H1 (cell line): Measurements from ENCODE around the gene CAV1. TPM values are rescaled to one million over a fixed set of nuclear protein-coding genes. Genes with fewer than 3 reads are reported as not detected.

ENCODE experiments used
- polyA plus RNA-seq, 7 experiments: library from polyadenylated mRNA; depleted of rRNA in 3 of 7; stranded (reverse) in 5 of 7; unstranded in 2 of 7; fragments of >200 nt in 5 of 7; fragments of 200-250 nt in 2 of 7; gene quantifications; 1 replicate in 5 of 7; 2 replicates in 1 of 7; 4 replicates in 1 of 7; pipeline versions ENCODE4 v1.2.1 to v1.2.3, GENCODE V29; 2011 to 2013; ENCODE audit warnings: missing spikeins in 2 of 7, mixed read lengths in 2 of 7
- total RNA-seq: library from RNA; stranded (reverse); fragmentation: NEBNext Ultra II Directional; extraction: Animal tissue kit (Norgen Biotek cat#: 25700); gene quantifications from 2 replicates; pipeline ENCODE4 v1.2.1, GENCODE V29; 2021
- TF ChIP-seq, protein P1 (sequence below): fragments of 300-600 bp; sonication (generic); IDR thresholded peaks from 2 replicates; pipeline ENCODE4 v1.7.1; 2012; ENCODE audit warnings: low read length, moderate library complexity, mild to moderate bottlenecking, inconsistent platforms; ENCODE audit not compliant: insufficient replicate concordance
- TF ChIP-seq, protein P2 (sequence below): IDR thresholded peaks from 2 replicates; pipeline ENCODE4 v1.6.1; 2011; ENCODE audit warnings: low read length, improper control_type of control experiment

Gene CAV1
- total and polyA plus RNA-seq, 2 of the 8 experiments (the other 6 are each of a cell fraction or from before 2014, with no cell fraction given), result 16.3 to 21.8 TPM

DNA sequence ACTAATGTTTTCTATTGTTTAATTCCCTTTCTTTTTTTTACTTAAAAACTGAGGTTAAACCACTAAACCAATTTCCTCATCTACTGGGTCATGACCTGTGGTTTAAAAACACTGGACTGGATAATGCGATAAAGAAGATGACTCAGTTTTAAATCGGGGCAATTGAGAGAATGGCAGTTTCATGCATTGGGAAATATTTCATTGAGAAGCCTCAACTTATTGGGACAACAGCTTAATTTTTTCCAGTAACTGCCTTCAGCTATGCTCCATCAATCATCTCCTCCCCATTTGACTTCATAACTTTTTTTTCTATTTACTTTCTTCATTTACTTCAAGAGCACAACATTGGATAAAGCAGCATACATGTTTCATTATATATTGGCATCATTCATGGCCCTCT lies 85.4 kb downstream of the CAV1 start (continued):
- TF ChIP-seq, protein P1, sequence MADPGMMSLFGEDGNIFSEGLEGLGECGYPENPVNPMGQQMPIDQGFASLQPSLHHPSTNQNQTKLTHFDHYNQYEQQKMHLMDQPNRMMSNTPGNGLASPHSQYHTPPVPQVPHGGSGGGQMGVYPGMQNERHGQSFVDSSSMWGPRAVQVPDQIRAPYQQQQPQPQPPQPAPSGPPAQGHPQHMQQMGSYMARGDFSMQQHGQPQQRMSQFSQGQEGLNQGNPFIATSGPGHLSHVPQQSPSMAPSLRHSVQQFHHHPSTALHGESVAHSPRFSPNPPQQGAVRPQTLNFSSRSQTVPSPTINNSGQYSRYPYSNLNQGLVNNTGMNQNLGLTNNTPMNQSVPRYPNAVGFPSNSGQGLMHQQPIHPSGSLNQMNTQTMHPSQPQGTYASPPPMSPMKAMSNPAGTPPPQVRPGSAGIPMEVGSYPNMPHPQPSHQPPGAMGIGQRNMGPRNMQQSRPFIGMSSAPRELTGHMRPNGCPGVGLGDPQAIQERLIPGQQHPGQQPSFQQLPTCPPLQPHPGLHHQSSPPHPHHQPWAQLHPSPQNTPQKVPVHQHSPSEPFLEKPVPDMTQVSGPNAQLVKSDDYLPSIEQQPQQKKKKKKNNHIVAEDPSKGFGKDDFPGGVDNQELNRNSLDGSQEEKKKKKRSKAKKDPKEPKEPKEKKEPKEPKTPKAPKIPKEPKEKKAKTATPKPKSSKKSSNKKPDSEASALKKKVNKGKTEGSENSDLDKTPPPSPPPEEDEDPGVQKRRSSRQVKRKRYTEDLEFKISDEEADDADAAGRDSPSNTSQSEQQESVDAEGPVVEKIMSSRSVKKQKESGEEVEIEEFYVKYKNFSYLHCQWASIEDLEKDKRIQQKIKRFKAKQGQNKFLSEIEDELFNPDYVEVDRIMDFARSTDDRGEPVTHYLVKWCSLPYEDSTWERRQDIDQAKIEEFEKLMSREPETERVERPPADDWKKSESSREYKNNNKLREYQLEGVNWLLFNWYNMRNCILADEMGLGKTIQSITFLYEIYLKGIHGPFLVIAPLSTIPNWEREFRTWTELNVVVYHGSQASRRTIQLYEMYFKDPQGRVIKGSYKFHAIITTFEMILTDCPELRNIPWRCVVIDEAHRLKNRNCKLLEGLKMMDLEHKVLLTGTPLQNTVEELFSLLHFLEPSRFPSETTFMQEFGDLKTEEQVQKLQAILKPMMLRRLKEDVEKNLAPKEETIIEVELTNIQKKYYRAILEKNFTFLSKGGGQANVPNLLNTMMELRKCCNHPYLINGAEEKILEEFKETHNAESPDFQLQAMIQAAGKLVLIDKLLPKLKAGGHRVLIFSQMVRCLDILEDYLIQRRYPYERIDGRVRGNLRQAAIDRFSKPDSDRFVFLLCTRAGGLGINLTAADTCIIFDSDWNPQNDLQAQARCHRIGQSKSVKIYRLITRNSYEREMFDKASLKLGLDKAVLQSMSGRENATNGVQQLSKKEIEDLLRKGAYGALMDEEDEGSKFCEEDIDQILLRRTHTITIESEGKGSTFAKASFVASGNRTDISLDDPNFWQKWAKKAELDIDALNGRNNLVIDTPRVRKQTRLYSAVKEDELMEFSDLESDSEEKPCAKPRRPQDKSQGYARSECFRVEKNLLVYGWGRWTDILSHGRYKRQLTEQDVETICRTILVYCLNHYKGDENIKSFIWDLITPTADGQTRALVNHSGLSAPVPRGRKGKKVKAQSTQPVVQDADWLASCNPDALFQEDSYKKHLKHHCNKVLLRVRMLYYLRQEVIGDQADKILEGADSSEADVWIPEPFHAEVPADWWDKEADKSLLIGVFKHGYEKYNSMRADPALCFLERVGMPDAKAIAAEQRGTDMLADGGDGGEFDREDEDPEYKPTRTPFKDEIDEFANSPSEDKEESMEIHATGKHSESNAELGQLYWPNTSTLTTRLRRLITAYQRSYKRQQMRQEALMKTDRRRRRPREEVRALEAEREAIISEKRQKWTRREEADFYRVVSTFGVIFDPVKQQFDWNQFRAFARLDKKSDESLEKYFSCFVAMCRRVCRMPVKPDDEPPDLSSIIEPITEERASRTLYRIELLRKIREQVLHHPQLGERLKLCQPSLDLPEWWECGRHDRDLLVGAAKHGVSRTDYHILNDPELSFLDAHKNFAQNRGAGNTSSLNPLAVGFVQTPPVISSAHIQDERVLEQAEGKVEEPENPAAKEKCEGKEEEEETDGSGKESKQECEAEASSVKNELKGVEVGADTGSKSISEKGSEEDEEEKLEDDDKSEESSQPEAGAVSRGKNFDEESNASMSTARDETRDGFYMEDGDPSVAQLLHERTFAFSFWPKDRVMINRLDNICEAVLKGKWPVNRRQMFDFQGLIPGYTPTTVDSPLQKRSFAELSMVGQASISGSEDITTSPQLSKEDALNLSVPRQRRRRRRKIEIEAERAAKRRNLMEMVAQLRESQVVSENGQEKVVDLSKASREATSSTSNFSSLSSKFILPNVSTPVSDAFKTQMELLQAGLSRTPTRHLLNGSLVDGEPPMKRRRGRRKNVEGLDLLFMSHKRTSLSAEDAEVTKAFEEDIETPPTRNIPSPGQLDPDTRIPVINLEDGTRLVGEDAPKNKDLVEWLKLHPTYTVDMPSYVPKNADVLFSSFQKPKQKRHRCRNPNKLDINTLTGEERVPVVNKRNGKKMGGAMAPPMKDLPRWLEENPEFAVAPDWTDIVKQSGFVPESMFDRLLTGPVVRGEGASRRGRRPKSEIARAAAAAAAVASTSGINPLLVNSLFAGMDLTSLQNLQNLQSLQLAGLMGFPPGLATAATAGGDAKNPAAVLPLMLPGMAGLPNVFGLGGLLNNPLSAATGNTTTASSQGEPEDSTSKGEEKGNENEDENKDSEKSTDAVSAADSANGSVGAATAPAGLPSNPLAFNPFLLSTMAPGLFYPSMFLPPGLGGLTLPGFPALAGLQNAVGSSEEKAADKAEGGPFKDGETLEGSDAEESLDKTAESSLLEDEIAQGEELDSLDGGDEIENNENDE, result no peak
- TF ChIP-seq, protein P2, sequence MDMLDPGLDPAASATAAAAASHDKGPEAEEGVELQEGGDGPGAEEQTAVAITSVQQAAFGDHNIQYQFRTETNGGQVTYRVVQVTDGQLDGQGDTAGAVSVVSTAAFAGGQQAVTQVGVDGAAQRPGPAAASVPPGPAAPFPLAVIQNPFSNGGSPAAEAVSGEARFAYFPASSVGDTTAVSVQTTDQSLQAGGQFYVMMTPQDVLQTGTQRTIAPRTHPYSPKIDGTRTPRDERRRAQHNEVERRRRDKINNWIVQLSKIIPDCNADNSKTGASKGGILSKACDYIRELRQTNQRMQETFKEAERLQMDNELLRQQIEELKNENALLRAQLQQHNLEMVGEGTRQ, result no peak
